ENCODE measurements around the gene KCNK4. TPM values are rescaled to one million over a fixed set of nuclear protein-coding genes. Genes with fewer than 3 reads are reported as not detected.
"Not testable (repeated sequence)": the region's sequence is repeated elsewhere in the genome, so short reads cannot be mapped to it uniquely, and the experiment has no call there.

The KCNK4 gene
- total RNA-seq, 4 donors from 2014 or later: not detected

GRCh38 chr11:64321533-64321932 lies 30.4 kb downstream of the KCNK4 start:
- no peak for DNase-seq (ENCODE audit: low spot score)
- ATAC-seq (ENCODE audit: low FRiP score): no peak
- TF ChIP-seq CTCF (IDR thresholded peaks at IDR 0.05): no peak

GRCh38 chr11:64322925-64323260 lies 31.8 kb downstream of the KCNK4 start:
- DNase-seq (ENCODE audit: low spot score) (no peak), ATAC-seq (ENCODE audit: low FRiP score) (no peak)
- no peak for TF ChIP-seq CTCF (IDR thresholded peaks at IDR 0.05)

GRCh38 chr11:64323373-64323772 lies 32.3 kb downstream of the KCNK4 start:
- TF ChIP-seq CTCF (IDR thresholded peaks at IDR 0.05): no peak
- no peak for ATAC-seq (ENCODE audit: low FRiP score)
- no peak for DNase-seq (ENCODE audit: low spot score)

- not testable (repeated sequence) for ATAC-seq (ENCODE audit: low FRiP score); DNase-seq (ENCODE audit: low spot score)
Observed at GRCh38 chr11:64323984-64324383, 32.9 kb downstream of the KCNK4 start.

- ATAC-seq (ENCODE audit: low FRiP score): no peak
- DNase-seq (ENCODE audit: low spot score): no peak
- no peak for TF ChIP-seq CTCF (IDR thresholded peaks at IDR 0.05)
Observed at GRCh38 chr11:64324692-64325469, 33.8 kb downstream of the KCNK4 start.

GRCh38 chr11:64327375-64327774 lies 36.3 kb downstream of the KCNK4 start:
- DNase-seq (ENCODE audit: low spot score) (no peak), ATAC-seq (ENCODE audit: low FRiP score) (no peak)
- TF ChIP-seq CTCF (IDR thresholded peaks at IDR 0.05): no peak

GRCh38 chr11:64327993-64328392 lies 36.9 kb downstream of the KCNK4 start:
- no peak for TF ChIP-seq CTCF (IDR thresholded peaks at IDR 0.05)
- ATAC-seq (ENCODE audit: low FRiP score): no peak
- DNase-seq (ENCODE audit: low spot score): no peak
